Measurements from ENCODE around the gene CETN1. TPM values are rescaled to one million over a fixed set of nuclear protein-coding genes. Genes with fewer than 3 reads are reported as not detected.

The CETN1 gene
- total RNA-seq, 1 experiment from 2014 or later: not detected

DNA sequence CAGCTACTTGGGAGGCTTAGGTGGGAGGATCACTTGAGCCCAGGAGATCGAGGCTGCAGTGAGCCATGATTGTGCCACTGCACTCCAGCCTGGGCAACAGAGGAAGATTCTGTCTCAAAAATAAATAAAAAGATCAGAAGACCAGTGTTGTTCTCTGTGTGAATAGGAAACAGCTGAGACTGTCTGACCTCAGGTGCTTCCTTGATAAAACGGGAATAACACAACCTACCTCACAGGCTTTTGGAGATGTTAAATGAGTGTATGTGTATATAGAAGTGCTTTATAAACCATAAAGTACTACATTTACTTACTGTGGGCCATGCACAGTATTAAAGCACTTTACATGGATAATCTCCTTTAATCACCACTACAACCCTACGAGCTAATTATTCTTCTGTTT is 9.9 kb upstream of the CETN1 start:
- Mint-ChIP-seq H3K9me3 (ENCODE audit: unreplicated experiment) (no peaks in the 10 kb centered on the region), H3K27me3 (ENCODE audit: insufficient read depth, unreplicated experiment) (no peaks in the 10 kb centered on the region), H3K4me3 (ENCODE audit: unreplicated experiment) (no peak overlapping the region), H3K27ac (ENCODE audit: unreplicated experiment) (no peak overlapping the region), H3K36me3 (ENCODE audit: insufficient read depth, unreplicated experiment) (no peaks in the 10 kb centered on the region), H3K4me1 (ENCODE audit: low read depth, unreplicated experiment) (peaks cover 18% of the 10 kb centered on the region)
- no peak overlapping the region for H3K4me3 ChIP-seq (ENCODE audit: low read depth, low read length)
- TF ChIP-seq, protein P1, sequence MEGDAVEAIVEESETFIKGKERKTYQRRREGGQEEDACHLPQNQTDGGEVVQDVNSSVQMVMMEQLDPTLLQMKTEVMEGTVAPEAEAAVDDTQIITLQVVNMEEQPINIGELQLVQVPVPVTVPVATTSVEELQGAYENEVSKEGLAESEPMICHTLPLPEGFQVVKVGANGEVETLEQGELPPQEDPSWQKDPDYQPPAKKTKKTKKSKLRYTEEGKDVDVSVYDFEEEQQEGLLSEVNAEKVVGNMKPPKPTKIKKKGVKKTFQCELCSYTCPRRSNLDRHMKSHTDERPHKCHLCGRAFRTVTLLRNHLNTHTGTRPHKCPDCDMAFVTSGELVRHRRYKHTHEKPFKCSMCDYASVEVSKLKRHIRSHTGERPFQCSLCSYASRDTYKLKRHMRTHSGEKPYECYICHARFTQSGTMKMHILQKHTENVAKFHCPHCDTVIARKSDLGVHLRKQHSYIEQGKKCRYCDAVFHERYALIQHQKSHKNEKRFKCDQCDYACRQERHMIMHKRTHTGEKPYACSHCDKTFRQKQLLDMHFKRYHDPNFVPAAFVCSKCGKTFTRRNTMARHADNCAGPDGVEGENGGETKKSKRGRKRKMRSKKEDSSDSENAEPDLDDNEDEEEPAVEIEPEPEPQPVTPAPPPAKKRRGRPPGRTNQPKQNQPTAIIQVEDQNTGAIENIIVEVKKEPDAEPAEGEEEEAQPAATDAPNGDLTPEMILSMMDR (IDR thresholded peaks at IDR 0.05; ENCODE audit: insufficient read depth in 1 of 2, low read depth in 1 of 2, low read length in 1 of 2, severe bottlenecking in 1 of 2, unreplicated experiment in 1 of 2): no peak
- no TSS peak for BruUV-seq (replicated peaks)
- H3K36me3 ChIP-seq (ENCODE audit: control insufficient read depth, insufficient read depth, low read length): no peaks in the 10 kb centered on the region
- H3K27me3 ChIP-seq (replicated peaks; ENCODE audit: control insufficient read depth, insufficient read depth, low read length): no peaks in the 10 kb centered on the region
- peaks cover 43% of the 10 kb centered on the region for H3K4me1 ChIP-seq
- ChIA-PET CTCF (no interaction called here), POLR2A (no interaction called here)
- intact Hi-C loops (cut with micrococcal nuclease; ENCODE audit: unreplicated experiment): no loop called here
- no peaks in the 10 kb centered on the region for H3K9me3 ChIP-seq
- DNase-seq: no peak

DNA sequence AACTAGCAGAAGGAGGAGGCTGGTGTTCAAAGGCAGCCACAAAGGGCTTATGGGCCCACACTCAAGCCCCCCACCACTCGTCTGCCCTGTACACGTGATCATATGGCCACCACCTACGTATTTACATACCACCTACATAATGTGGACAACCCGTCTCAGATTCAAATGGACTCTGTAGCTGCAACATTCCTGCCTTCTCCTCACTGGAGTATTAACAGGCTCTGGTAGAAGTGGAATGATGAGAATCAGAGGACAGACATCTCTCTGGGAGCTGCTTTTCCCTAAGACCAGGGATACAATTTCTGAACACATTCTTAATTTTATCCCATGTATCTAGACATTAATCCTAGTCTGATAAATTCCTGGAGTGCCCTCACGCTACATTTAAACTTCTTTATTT is 9.5 kb upstream of the CETN1 start:
- Histone ChIP-seq H3K4me1 (peaks cover 43% of the 10 kb centered on the region), H3K9me3 (no peaks in the 10 kb centered on the region), H3K36me3 (ENCODE audit: control insufficient read depth, insufficient read depth, low read length) (no peaks in the 10 kb centered on the region), H3K4me3 (ENCODE audit: low read depth, low read length) (no peak overlapping the region), H3K27me3 (replicated peaks; ENCODE audit: control insufficient read depth, insufficient read depth, low read length) (no peaks in the 10 kb centered on the region)
- no peak for DNase-seq
- Mint-ChIP-seq H3K27me3 (ENCODE audit: insufficient read depth, unreplicated experiment) (no peaks in the 10 kb centered on the region), H3K36me3 (ENCODE audit: insufficient read depth, unreplicated experiment) (no peaks in the 10 kb centered on the region), H3K9me3 (ENCODE audit: unreplicated experiment) (no peaks in the 10 kb centered on the region), H3K4me1 (ENCODE audit: low read depth, unreplicated experiment) (peaks cover 22% of the 10 kb centered on the region), H3K4me3 (ENCODE audit: unreplicated experiment) (no peak overlapping the region), H3K27ac (ENCODE audit: unreplicated experiment) (no peak overlapping the region)
- ChIA-PET CTCF (no interaction called here), POLR2A (no interaction called here)
- intact Hi-C loops (cut with micrococcal nuclease; ENCODE audit: unreplicated experiment): no loop called here
- TF ChIP-seq, protein P1 (IDR thresholded peaks at IDR 0.05; ENCODE audit: insufficient read depth in 1 of 2, low read depth in 1 of 2, low read length in 1 of 2, severe bottlenecking in 1 of 2, unreplicated experiment in 1 of 2): no peak
- BruUV-seq (replicated peaks): no TSS peak

DNA sequence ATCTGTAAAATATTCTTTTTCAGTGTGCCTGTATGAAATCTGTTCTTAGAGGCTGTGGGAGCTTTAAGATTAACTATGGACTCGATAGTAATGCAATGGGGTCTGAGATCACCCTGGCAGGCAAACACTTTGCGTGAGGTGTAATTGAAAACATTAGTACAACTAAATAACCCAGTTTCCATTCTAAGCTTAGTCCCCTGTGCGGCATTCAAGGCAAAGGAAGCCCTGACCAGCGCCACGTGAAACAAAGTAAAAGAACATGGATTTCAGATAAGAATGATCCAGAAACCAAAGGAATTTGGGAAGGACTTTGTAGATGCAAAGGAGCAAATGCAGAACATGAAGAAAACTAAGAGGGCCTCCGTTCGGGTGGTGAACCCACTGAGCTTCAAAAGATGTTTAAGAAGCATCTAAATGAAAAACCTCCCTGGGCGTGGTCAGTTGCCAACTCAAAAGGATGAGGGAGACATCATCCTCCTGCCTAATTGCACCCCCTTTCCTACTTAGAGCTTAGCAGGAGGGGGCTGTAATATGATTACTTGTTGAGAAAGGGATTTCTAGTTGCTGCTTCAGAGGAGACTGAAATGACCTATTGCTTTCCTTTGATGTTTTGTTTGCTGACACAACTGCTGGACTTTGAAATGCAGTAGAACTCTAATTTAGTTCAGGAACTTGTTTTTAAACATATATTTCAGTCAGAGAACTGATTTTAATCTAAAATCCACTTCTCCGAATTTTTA is 7.9 kb upstream of the CETN1 start:
- Mint-ChIP-seq H3K27me3 (ENCODE audit: insufficient read depth, unreplicated experiment) (no peaks in the 10 kb centered on the region), H3K9me3 (ENCODE audit: unreplicated experiment) (peaks cover 9% of the 10 kb centered on the region), H3K4me3 (ENCODE audit: unreplicated experiment) (no peak overlapping the region), H3K27ac (ENCODE audit: unreplicated experiment) (peak overlapping the region; percentile 90), H3K4me1 (ENCODE audit: low read depth, unreplicated experiment) (peaks cover 24% of the 10 kb centered on the region), H3K36me3 (ENCODE audit: insufficient read depth, unreplicated experiment) (no peaks in the 10 kb centered on the region)
- BruUV-seq (replicated peaks): no TSS peak
- peak in 1 of 2 experiments; percentile 36 for DNase-seq
- TF ChIP-seq, protein P1 (IDR thresholded peaks at IDR 0.05; ENCODE audit: insufficient read depth in 1 of 2, low read depth in 1 of 2, low read length in 1 of 2, severe bottlenecking in 1 of 2, unreplicated experiment in 1 of 2): no peak
- Histone ChIP-seq H3K4me1 (peaks cover 37% of the 10 kb centered on the region), H3K36me3 (ENCODE audit: control insufficient read depth, insufficient read depth, low read length) (no peaks in the 10 kb centered on the region), H3K27me3 (replicated peaks; ENCODE audit: control insufficient read depth, insufficient read depth, low read length) (no peaks in the 10 kb centered on the region), H3K4me3 (ENCODE audit: low read depth, low read length) (no peak overlapping the region), H3K9me3 (no peaks in the 10 kb centered on the region)
- ChIA-PET CTCF (no interaction called here), POLR2A (no interaction called here)
- intact Hi-C loops (cut with micrococcal nuclease; ENCODE audit: unreplicated experiment): loop anchor here (2.0 kb wide), 2 partner anchors 25 to 73 kb away; partner anchors contain the start of gene CLUL1

All from Caco-2 (cell line).